Mesenchymal stem cell (in vitro differentiated cells and primary cell): ENCODE results near the gene FBXO22.
A peak's percentile ranks its signal among the peaks of the same experiment; 100 is the strongest.
"Not testable (repeated sequence)": the region's sequence is repeated elsewhere in the genome, so short reads cannot be mapped to it uniquely, and the experiment has no call there.

Experiments used
- DNase-seq: peaks from one replicate; pipeline ENCODE4 v3.0.0-alpha.2; 2013
- H2AFZ ChIP-seq: one replicate; pipeline ENCODE4 v1.6.1; 2013; ENCODE audit warnings: low read depth, mild to moderate bottlenecking, control low read depth, inconsistent platforms, low read length, moderate library complexity
- H2AK5ac ChIP-seq: 2 replicates; pipeline ENCODE4 v1.6.1; 2013; ENCODE audit warnings: low read length, moderate library complexity, mild to moderate bottlenecking, inconsistent platforms; ENCODE audit not compliant: severe bottlenecking
- H2BK120ac ChIP-seq: one replicate; pipeline ENCODE4 v1.6.1; 2013; ENCODE audit warnings: low read depth, mild to moderate bottlenecking, inconsistent platforms, low read length, moderate library complexity
- H2BK12ac ChIP-seq, 2 experiments: one replicate each; pipeline ENCODE4 v1.6.1; 2013; ENCODE audit warnings: inconsistent platforms in 2 of 2, low read length in 2 of 2, mild to moderate bottlenecking in 2 of 2, moderate library complexity in 2 of 2, control low read depth in 1 of 2
- H2BK15ac ChIP-seq: one replicate; pipeline ENCODE4 v1.6.1; 2013; ENCODE audit warnings: mild to moderate bottlenecking, low read depth, inconsistent platforms; ENCODE audit not compliant: poor library complexity, severe bottlenecking
- H2BK5ac ChIP-seq: 2 replicates; pipeline ENCODE4 v1.6.1; 2013; ENCODE audit warnings: low read depth, mild to moderate bottlenecking, low read length, control low read depth, inconsistent platforms; ENCODE audit not compliant: poor library complexity, severe bottlenecking
- H3K14ac ChIP-seq, 2 experiments: one replicate each; pipeline ENCODE4 v1.6.1; 2013; ENCODE audit warnings: inconsistent platforms in 2 of 2, low read length in 2 of 2, control low read depth in 1 of 2, mild to moderate bottlenecking in 1 of 2, moderate library complexity in 1 of 2
- H3K18ac ChIP-seq, 2 experiments: one replicate each; pipeline ENCODE4 v1.6.1; 2013; ENCODE audit warnings: inconsistent platforms in 2 of 2, low read length in 2 of 2, control low read depth in 1 of 2, low read depth in 1 of 2, mild to moderate bottlenecking in 1 of 2
- H3K23ac ChIP-seq, 2 experiments: one replicate each; pipeline ENCODE4 v1.6.1; 2013; ENCODE audit warnings: inconsistent platforms in 2 of 2, low read length in 2 of 2, mild to moderate bottlenecking in 2 of 2, moderate library complexity in 2 of 2, control low read depth in 1 of 2
- H3K27ac ChIP-seq: 2 replicates; pipeline ENCODE4 v1.5.1; 2013; ENCODE audit warnings: mild to moderate bottlenecking, moderate library complexity, low read length, control low read depth, inconsistent platforms; ENCODE audit not compliant: poor library complexity, severe bottlenecking
- H3K27me3 ChIP-seq, 2 experiments: 2 replicates each; pipeline versions ENCODE4 v1.6.1 to v1.7.0; 2013; ENCODE audit warnings: low read length in 2 of 2, mild to moderate bottlenecking in 2 of 2, moderate library complexity in 2 of 2, control low read depth in 1 of 2, inconsistent platforms in 1 of 2; ENCODE audit not compliant: control insufficient read depth in 1 of 2, insufficient read depth in 1 of 2
- H3K36me3 ChIP-seq, 2 experiments: 2 replicates each; pipeline versions ENCODE4 v1.6.1 to v1.7.0; 2013; ENCODE audit warnings: low read length in 2 of 2, control low read depth in 1 of 2, inconsistent platforms in 1 of 2, low read depth in 1 of 2, mild to moderate bottlenecking in 1 of 2; ENCODE audit not compliant: insufficient read depth in 2 of 2, control insufficient read depth in 1 of 2
- H3K4ac ChIP-seq, 2 experiments: one replicate each; pipeline ENCODE4 v1.6.1; 2013; ENCODE audit warnings: inconsistent platforms in 2 of 2, low read length in 2 of 2, mild to moderate bottlenecking in 2 of 2, moderate library complexity in 2 of 2, control low read depth in 1 of 2, low read depth in 1 of 2
- H3K4me1 ChIP-seq: 2 replicates; pipeline ENCODE4 v1.6.1; 2013; ENCODE audit warnings: low read depth, low read length, control low read depth; ENCODE audit not compliant: control insufficient read depth, insufficient read depth
- H3K4me2 ChIP-seq: 2 replicates; pipeline ENCODE4 v1.6.1; 2013; ENCODE audit warnings: low read length, mild to moderate bottlenecking, inconsistent platforms; ENCODE audit not compliant: poor library complexity, severe bottlenecking
- H3K4me3 ChIP-seq, 2 experiments: 2 replicates each; pipeline versions ENCODE4 v1.5.1 to v1.7.0; 2013; ENCODE audit warnings: low read length in 2 of 2, mild to moderate bottlenecking in 2 of 2, control low read depth in 1 of 2, low read depth in 1 of 2; ENCODE audit not compliant: insufficient read depth in 1 of 2
- H3K79me1 ChIP-seq: replicated peaks from 2 replicates; pipeline ENCODE4 v1.6.1; 2013; ENCODE audit warnings: mild to moderate bottlenecking, control low read depth, low read length, inconsistent platforms; ENCODE audit not compliant: poor library complexity, severe bottlenecking
- H3K9ac ChIP-seq: 2 replicates; pipeline ENCODE4 v1.7.0; 2013; ENCODE audit warnings: mild to moderate bottlenecking, low read length, moderate library complexity
- H3K9me3 ChIP-seq: 2 replicates; pipeline ENCODE4 v1.7.0; 2013; ENCODE audit warnings: mild to moderate bottlenecking, low read length; ENCODE audit not compliant: control insufficient read depth
- H4K8ac ChIP-seq: one replicate; pipeline ENCODE4 v1.6.1; 2013; ENCODE audit warnings: inconsistent platforms, mild to moderate bottlenecking, low read length, moderate library complexity
- H4K91ac ChIP-seq: one replicate; pipeline ENCODE4 v1.6.1; 2013; ENCODE audit warnings: mild to moderate bottlenecking, low read length, inconsistent platforms
- WGBS: methylation state at CpG from one replicate; pipeline ENCODE4 v1.1.7; 2013; ENCODE audit warnings: mixed read lengths; 5-methylcytosine and 5-hydroxymethylcytosine counted together

Gene FBXO22

GRCh38 chr15:75900577-75900976 lies 3.1 kb upstream of the FBXO22 start:
- Histone ChIP-seq H2BK5ac (no peak overlapping the region), H3K9ac (no peak overlapping the region), H2BK120ac (no peak overlapping the region), H3K27me3 (no peaks in the 10 kb centered on the region), H4K91ac (no peak overlapping the region), H3K4me1 (peaks cover 6% of the 10 kb centered on the region), H3K4me2 (no peak overlapping the region), H2BK12ac (no peak overlapping the region), H2BK15ac (no peak overlapping the region), H3K4me3 (no peak overlapping the region), H3K4ac (no peak overlapping the region), H3K9me3 (no peaks in the 10 kb centered on the region), H3K36me3 (peaks cover 0 to 42% of the 10 kb centered on the region in 2 experiments), H3K23ac (no peak overlapping the region), H3K14ac (no peak overlapping the region), H3K79me1 (peaks cover 17% of the 10 kb centered on the region), H2AFZ (no peak overlapping the region), H2AK5ac (no peak overlapping the region), H3K18ac (no peak overlapping the region), H3K27ac (no peak overlapping the region), H4K8ac (no peak overlapping the region)
- DNase-seq = no peak

- DNase-seq = peak; percentile 87
- WGBS = 24% methylated on average over 8 of the region's 8 CpGs
- peak overlapping the region; percentile 6 for H3K27ac ChIP-seq
Observed at GRCh38 chr15:75902129-75902557, 1.5 kb upstream of the FBXO22 start.

GRCh38 chr15:75905231-75905630 lies 1.6 kb downstream of the FBXO22 start:
- H3K18ac ChIP-seq = no peak overlapping the region
- 87% methylated on average over 5 of the region's 5 CpGs for WGBS
- H2AK5ac ChIP-seq = no peak overlapping the region
- H3K9me3 ChIP-seq = no peaks in the 10 kb centered on the region
- H2BK15ac ChIP-seq = no peak overlapping the region
- H4K8ac ChIP-seq = no peak overlapping the region
- no peak overlapping the region for H3K14ac ChIP-seq
- no peak overlapping the region for H2AFZ ChIP-seq
- peak overlapping the region; percentile 35 for H3K4me2 ChIP-seq
- no peak overlapping the region for H2BK5ac ChIP-seq
- no peaks in the 10 kb centered on the region for H3K27me3 ChIP-seq
- peaks cover 13% of the 10 kb centered on the region for H3K79me1 ChIP-seq
- no peak overlapping the region for H2BK120ac ChIP-seq
- no peak overlapping the region for H3K27ac ChIP-seq
- no peak overlapping the region for H4K91ac ChIP-seq
- peak overlapping the region in 1 of 2 experiments; percentile 58 for H3K4me3 ChIP-seq
- peaks cover 6% of the 10 kb centered on the region for H3K4me1 ChIP-seq
- H3K4ac ChIP-seq = no peak overlapping the region
- DNase-seq = no peak
- H3K36me3 ChIP-seq = peaks cover 4 to 45% of the 10 kb centered on the region in 2 experiments
- no peak overlapping the region for H3K23ac ChIP-seq
- H2BK12ac ChIP-seq = no peak overlapping the region
- H3K9ac ChIP-seq = no peak overlapping the region

More at GRCh38 chr15:75902129-75902557, 1.5 kb upstream of the FBXO22 start:
- no peaks in the 10 kb centered on the region for H3K27me3 ChIP-seq
- H3K4me3 ChIP-seq = no peak overlapping the region
- no peak overlapping the region for H2BK5ac ChIP-seq
- H3K4me2 ChIP-seq = no peak overlapping the region
- no peak overlapping the region for H2BK15ac ChIP-seq
- peaks cover 15% of the 10 kb centered on the region for H3K79me1 ChIP-seq
- peak overlapping the region in 1 of 2 experiments; percentile 70 for H2BK12ac ChIP-seq
- H3K9ac ChIP-seq = no peak overlapping the region
- H4K91ac ChIP-seq = no peak overlapping the region
- H4K8ac ChIP-seq = no peak overlapping the region
- H2AFZ ChIP-seq = no peak overlapping the region
- H3K14ac ChIP-seq = no peak overlapping the region
- peak overlapping the region; percentile 4 to 49 for H3K18ac ChIP-seq
- H2AK5ac ChIP-seq = no peak overlapping the region
- peaks cover 0 to 51% of the 10 kb centered on the region in 2 experiments for H3K36me3 ChIP-seq
- H2BK120ac ChIP-seq = no peak overlapping the region
- H3K4ac ChIP-seq = no peak overlapping the region
- no peaks in the 10 kb centered on the region for H3K9me3 ChIP-seq
- H3K4me1 ChIP-seq = peaks cover 6% of the 10 kb centered on the region
- no peak overlapping the region for H3K23ac ChIP-seq

GRCh38 chr15:75910355-75910754 lies 6.7 kb downstream of the FBXO22 start:
- H3K14ac ChIP-seq, H3K4me3 ChIP-seq, H2BK5ac ChIP-seq, DNase-seq, H3K9me3 ChIP-seq, H3K9ac ChIP-seq, H3K4me1 ChIP-seq, H3K23ac ChIP-seq, H2BK15ac ChIP-seq, H3K4ac ChIP-seq, H3K27me3 ChIP-seq, H2AFZ ChIP-seq, H4K91ac ChIP-seq, H2AK5ac ChIP-seq, H2BK120ac ChIP-seq, H3K27ac ChIP-seq, H2BK12ac ChIP-seq, H3K79me1 ChIP-seq, H3K18ac ChIP-seq, H3K4me2 ChIP-seq, H4K8ac ChIP-seq: not testable (repeated sequence)
- 100% methylated on average over 3 of the region's 3 CpGs for WGBS
- peaks cover 8 to 57% of the 10 kb centered on the region in 2 experiments for H3K36me3 ChIP-seq
